ENCODE measurements around the gene C9orf85.

DNA sequence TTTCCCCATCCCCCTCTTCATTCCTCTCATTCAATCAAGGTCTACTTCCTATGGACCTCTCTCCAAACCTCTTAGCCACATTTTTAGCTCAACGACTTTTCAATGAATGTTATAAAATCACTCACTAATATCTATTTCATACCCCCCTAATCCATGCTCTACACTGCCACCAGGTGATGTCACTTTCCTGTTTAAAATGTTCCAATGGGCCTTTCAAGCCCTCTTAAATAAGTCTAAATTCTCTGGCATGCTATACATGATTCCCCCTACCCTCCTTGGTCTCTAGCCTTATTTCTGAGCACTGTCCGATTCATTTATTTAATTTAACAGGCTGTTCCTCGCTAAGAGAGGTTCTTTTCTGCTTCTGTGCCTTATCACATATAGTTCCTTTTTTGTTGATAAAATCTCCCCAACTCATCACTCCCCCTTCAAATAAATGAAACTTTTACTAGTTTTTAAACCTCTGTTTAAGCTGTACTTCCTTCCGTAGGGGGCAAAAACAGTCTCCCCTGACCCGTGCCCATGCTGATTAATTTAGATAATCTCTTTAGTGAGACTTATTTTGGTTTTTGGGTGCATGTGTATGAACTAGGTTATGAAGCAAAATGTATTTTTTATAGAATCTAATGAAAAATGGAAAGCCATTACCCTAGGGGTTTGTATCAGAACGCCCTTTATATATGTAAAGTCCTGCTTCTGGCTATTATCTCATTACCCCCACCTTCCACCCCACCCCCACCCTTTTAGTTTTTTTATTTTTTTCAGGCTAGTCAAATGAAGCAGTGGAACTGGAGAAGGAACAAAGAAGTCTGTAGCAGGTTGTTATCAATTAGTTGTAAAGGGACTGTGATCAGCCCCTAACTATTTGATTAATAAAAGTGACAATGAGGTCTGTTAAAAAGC lies 9.5 kb upstream of the C9orf85 start:
- TF ChIP-seq CTCF (IDR thresholded peaks at IDR 0.05) (no peak), ZFX (IDR thresholded peaks at IDR 0.05; ENCODE audit: borderline replicate concordance) (no peak)

All from 22Rv1 (cell line).